ENCODE measurements around the gene PRKCQ. TPM values are rescaled to one million over a fixed set of nuclear protein-coding genes. Genes with fewer than 3 reads are reported as not detected.
A peak's percentile ranks its signal among the peaks of the same experiment; 100 is the strongest.

Gene PRKCQ
- total RNA-seq, 1 donor from 2014 or later, result 0.15 TPM

DNA sequence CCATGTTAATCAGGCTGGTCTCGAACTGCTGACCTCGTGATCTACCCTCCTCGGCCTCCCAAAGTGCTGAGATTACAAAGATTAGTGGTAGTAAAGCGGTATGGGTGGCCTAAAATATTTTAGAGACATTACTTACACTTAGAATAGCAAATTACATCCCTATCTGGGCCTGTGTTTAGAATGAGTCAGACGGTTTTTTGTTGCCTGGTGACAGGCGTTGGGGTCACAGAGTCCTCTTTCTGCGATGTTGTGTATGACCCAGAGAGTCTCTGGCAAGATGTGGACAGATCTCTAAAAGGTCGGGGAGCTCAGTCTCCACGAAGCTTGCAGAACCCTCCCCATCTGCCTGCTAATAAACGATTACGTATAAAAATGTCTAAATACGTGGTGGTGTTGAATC lies 39.6 kb upstream of the PRKCQ start:
- no peaks in the 10 kb centered on the region for H3K36me3 Mint-ChIP-seq (ENCODE audit: low read depth)
- no peaks in the 10 kb centered on the region for H3K9me3 Mint-ChIP-seq (ENCODE audit: low read depth)
- H3K4me3 Mint-ChIP-seq (ENCODE audit: unreplicated experiment), result no peak overlapping the region
- TF ChIP-seq, protein P1, sequence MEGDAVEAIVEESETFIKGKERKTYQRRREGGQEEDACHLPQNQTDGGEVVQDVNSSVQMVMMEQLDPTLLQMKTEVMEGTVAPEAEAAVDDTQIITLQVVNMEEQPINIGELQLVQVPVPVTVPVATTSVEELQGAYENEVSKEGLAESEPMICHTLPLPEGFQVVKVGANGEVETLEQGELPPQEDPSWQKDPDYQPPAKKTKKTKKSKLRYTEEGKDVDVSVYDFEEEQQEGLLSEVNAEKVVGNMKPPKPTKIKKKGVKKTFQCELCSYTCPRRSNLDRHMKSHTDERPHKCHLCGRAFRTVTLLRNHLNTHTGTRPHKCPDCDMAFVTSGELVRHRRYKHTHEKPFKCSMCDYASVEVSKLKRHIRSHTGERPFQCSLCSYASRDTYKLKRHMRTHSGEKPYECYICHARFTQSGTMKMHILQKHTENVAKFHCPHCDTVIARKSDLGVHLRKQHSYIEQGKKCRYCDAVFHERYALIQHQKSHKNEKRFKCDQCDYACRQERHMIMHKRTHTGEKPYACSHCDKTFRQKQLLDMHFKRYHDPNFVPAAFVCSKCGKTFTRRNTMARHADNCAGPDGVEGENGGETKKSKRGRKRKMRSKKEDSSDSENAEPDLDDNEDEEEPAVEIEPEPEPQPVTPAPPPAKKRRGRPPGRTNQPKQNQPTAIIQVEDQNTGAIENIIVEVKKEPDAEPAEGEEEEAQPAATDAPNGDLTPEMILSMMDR (IDR thresholded peaks at IDR 0.05), result no peak
- H3K4me1 Mint-ChIP-seq (ENCODE audit: low read depth), result no peaks in the 10 kb centered on the region
- peaks cover 4% of the 10 kb centered on the region for H3K27me3 Mint-ChIP-seq (ENCODE audit: low read depth)
- H3K27ac Mint-ChIP-seq (ENCODE audit: unreplicated experiment), result peak overlapping the region; percentile 18
- DNase-seq (ENCODE audit: low spot score), result no peak

DNA sequence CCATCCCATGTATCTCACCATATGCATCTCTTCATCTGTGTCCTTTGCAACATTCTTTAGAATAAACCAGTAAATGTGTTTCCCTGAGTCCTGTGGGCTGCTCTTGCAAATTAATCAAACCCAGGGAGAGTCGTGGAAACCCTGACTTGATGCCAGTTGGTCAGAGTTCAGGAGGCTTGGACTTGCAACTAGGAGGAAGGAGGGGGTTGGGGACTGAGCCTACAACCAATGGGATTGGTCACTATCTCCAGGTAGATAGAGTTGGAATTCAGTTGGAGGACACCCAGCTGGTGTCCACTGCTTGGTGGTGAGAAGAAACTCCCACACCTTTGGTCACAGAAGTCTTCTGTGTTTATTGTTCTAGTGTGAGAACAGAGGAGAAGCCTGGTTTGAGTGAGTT lies 38.3 kb upstream of the PRKCQ start:
- Mint-ChIP-seq H3K4me1 (ENCODE audit: low read depth) (no peaks in the 10 kb centered on the region), H3K27me3 (ENCODE audit: low read depth) (no peaks in the 10 kb centered on the region), H3K9me3 (ENCODE audit: low read depth) (peaks cover 4% of the 10 kb centered on the region), H3K36me3 (ENCODE audit: low read depth) (no peaks in the 10 kb centered on the region), H3K4me3 (ENCODE audit: unreplicated experiment) (no peak overlapping the region), H3K27ac (ENCODE audit: unreplicated experiment) (no peak overlapping the region)
- no peak for DNase-seq (ENCODE audit: low spot score)
- TF ChIP-seq, protein P1 (IDR thresholded peaks at IDR 0.05), result no peak

DNA sequence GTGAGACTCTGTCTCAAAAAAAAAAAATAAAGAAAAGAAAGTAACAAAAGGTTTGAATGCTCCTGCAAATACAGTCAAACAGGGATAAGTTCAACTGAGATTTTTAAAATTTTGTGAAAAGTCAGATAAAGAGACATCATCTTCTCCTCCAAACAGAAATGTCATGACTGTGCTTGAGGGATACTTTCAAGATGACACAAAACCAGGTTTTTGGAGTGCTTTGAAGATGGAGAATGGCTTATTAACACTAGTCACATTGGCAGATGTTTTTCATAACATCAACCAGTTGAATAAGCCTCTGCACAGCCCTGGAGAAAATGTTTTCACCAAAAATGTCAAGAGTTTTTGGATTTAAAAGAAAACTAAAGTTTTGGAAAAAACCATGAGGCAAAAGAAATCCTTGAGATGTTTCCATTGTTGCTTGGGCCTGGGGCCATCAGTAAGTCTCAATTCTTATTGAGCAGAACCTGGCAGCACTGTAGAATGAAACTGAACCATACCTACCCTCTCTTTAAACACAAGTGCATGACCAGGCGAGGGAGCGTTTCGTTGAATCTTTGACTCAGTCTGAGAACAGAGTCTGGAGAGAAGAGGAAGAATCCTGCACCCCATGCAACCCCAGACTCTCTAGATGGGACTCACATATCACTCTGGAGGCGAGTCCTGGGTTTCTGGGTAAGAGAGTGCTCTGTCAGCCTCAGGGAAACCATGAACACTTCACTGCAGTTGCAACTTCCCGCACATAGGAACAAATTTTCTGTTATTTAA lies 37.4 kb upstream of the PRKCQ start:
- H3K27me3 Mint-ChIP-seq (ENCODE audit: low read depth), result peaks cover 3% of the 10 kb centered on the region
- no peaks in the 10 kb centered on the region for H3K36me3 Mint-ChIP-seq (ENCODE audit: low read depth)
- no peaks in the 10 kb centered on the region for H3K4me1 Mint-ChIP-seq (ENCODE audit: low read depth)
- DNase-seq (ENCODE audit: low spot score), result no peak
- no peak overlapping the region for H3K4me3 Mint-ChIP-seq (ENCODE audit: unreplicated experiment)
- H3K9me3 Mint-ChIP-seq (ENCODE audit: low read depth), result peaks cover 4% of the 10 kb centered on the region
- TF ChIP-seq, protein P1 (IDR thresholded peaks at IDR 0.05), result no peak
- H3K27ac Mint-ChIP-seq (ENCODE audit: unreplicated experiment), result no peak overlapping the region

- Mint-ChIP-seq H3K4me1 (ENCODE audit: low read depth) (no peaks in the 10 kb centered on the region), H3K4me3 (ENCODE audit: unreplicated experiment) (no peak overlapping the region), H3K27ac (ENCODE audit: unreplicated experiment) (no peak overlapping the region), H3K9me3 (ENCODE audit: low read depth) (peaks cover 4% of the 10 kb centered on the region), H3K36me3 (ENCODE audit: low read depth) (no peaks in the 10 kb centered on the region), H3K27me3 (ENCODE audit: low read depth) (peaks cover 11% of the 10 kb centered on the region)
- TF ChIP-seq, protein P1 (IDR thresholded peaks at IDR 0.05), result no peak
- no peak for DNase-seq (ENCODE audit: low spot score)
These were observed 35.9 kb upstream of the PRKCQ start for GRCh38 chr10:6615971-6616370.

DNA sequence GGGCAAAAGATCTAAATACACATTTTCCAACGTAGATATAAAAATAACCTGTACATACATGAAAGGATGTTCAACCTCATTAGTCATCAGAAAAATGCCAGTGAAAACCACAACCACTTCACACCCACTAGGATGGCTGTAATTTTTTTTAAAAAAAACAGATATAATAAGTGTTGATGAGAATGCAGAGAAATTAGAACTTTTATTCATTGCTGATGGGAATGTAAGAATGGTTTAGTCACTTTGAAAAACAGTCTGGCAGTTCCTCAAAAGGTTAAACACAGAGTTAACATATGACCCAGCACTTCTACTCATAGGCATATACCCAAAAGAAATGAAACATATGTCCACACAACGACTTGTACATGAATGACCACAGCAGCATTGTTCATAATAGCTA lies 32.3 kb upstream of the PRKCQ start:
- Mint-ChIP-seq H3K4me3 (ENCODE audit: unreplicated experiment) (no peak overlapping the region), H3K36me3 (ENCODE audit: low read depth) (peaks cover 2% of the 10 kb centered on the region), H3K9me3 (ENCODE audit: low read depth) (peaks cover 7% of the 10 kb centered on the region), H3K27me3 (ENCODE audit: low read depth) (peaks cover 18% of the 10 kb centered on the region), H3K27ac (ENCODE audit: unreplicated experiment) (no peak overlapping the region), H3K4me1 (ENCODE audit: low read depth) (no peaks in the 10 kb centered on the region)
- TF ChIP-seq, protein P1 (IDR thresholded peaks at IDR 0.05), result no peak
- DNase-seq (ENCODE audit: low spot score), result no peak

All from chondrocyte (in vitro differentiated cells).